Karpas-422 (cell line): ENCODE data around the gene ZSWIM5. TPM values are rescaled to one million over a fixed set of nuclear protein-coding genes. Genes with fewer than 3 reads are reported as not detected.
"Not testable (repeated sequence)": the region's sequence is repeated elsewhere in the genome, so short reads cannot be mapped to it uniquely, and the experiment has no call there.

Source experiments
- DNase-seq: peaks from one replicate; pipeline ENCODE4 v3.0.0-alpha.2; 2015
- H2AFZ ChIP-seq: fragments of 200-600 bp; sonication (generic); 2 replicates; pipeline ENCODE4 v1.6.1; 2014; ENCODE audit warnings: antibody characterized with exemption, low read length, mixed read lengths
- H3K27ac ChIP-seq: fragments of 200-600 bp; sonication (generic); 2 replicates; pipeline ENCODE4 v1.5.1; 2014; ENCODE audit warnings: mild to moderate bottlenecking, low read length, moderate library complexity
- H3K27me3 ChIP-seq: fragments of 200-600 bp; sonication (generic); 2 replicates; pipeline ENCODE4 v1.6.1; 2014; ENCODE audit warnings: low read length, mixed read lengths
- H3K36me3 ChIP-seq: fragments of 200-600 bp; sonication (generic); 2 replicates; pipeline ENCODE4 v1.6.1; 2014; ENCODE audit warnings: low read length, mixed read lengths; ENCODE audit not compliant: insufficient read depth
- H3K4me1 ChIP-seq: fragments of 200-600 bp; sonication (generic); 2 replicates; pipeline ENCODE4 v1.6.1; 2014; ENCODE audit warnings: mild to moderate bottlenecking, low read length, mixed read lengths
- H3K4me2 ChIP-seq: fragments of 200-600 bp; sonication (generic); 2 replicates; pipeline ENCODE4 v1.6.1; 2014; ENCODE audit warnings: low read length, low read depth, mild to moderate bottlenecking; ENCODE audit not compliant: poor library complexity, severe bottlenecking
- H3K4me3 ChIP-seq: fragments of 200-600 bp; sonication (generic); 2 replicates; pipeline ENCODE4 v1.5.1; 2014; ENCODE audit warnings: mild to moderate bottlenecking, antibody characterized with exemption, low read length, mixed read lengths
- H3K79me2 ChIP-seq: fragments of 200-600 bp; sonication (generic); 2 replicates; pipeline ENCODE4 v1.6.1; 2014; ENCODE audit warnings: mild to moderate bottlenecking, low read length, mixed read lengths
- H3K9ac ChIP-seq: fragments of 200-600 bp; sonication (generic); 2 replicates; pipeline ENCODE4 v1.6.0; 2014; ENCODE audit warnings: low read length
- H3K9me2 ChIP-seq: fragments of 200-600 bp; sonication (generic), shearing (Covaris generic); replicated peaks from 2 replicates; pipeline ENCODE4 v1.6.0; 2014; ENCODE audit warnings: mild to moderate bottlenecking, low read length, moderate library complexity; ENCODE audit not compliant: insufficient read depth
- H3K9me3 ChIP-seq: fragments of 300-700, 200-600 bp; sonication (generic); 2 replicates; pipeline ENCODE4 v1.6.1; 2014; ENCODE audit warnings: low read length, mixed read lengths
- H4K20me1 ChIP-seq: fragments of 200-600 bp; sonication (generic); 2 replicates; pipeline ENCODE4 v1.6.1; 2014; ENCODE audit warnings: mild to moderate bottlenecking, antibody characterized with exemption, low read length, low read depth; ENCODE audit not compliant: insufficient read depth
- total RNA-seq: library from RNA; depleted of rRNA; stranded (reverse); fragments of >200 nt; shearing (Covaris generic); gene quantifications from 2 replicates; pipeline ENCODE4 v1.2.3, GENCODE V29; 2014; ENCODE audit warnings: low replicate concordance; rRNA removed

Gene ZSWIM5
- total RNA-seq: 0.04 TPM in 2 replicates

- H3K79me2 ChIP-seq: no peaks in the 10 kb centered on the region
- H3K9me3 ChIP-seq: no peaks in the 10 kb centered on the region
- no peak within 1 kb of the TSS for H3K27ac ChIP-seq
- no peak for DNase-seq
- H3K27me3 ChIP-seq: no peaks in the 10 kb centered on the region
- no peaks in the 10 kb centered on the region for H4K20me1 ChIP-seq
- no peaks in the 10 kb centered on the region for H3K9me2 ChIP-seq
- H3K4me1 ChIP-seq: peaks cover 2% of the 10 kb centered on the region; the same call in 1 of the 2 replicates
- H3K4me3 ChIP-seq: peak within 1 kb of the TSS; percentile 64; the same call in 1 of the 2 replicates
- H3K4me2 ChIP-seq: peak within 1 kb of the TSS; percentile 67
- no peaks in the 10 kb centered on the region for H3K36me3 ChIP-seq
- H2AFZ ChIP-seq: no peak within 1 kb of the TSS
- peak within 1 kb of the TSS; percentile 43 for H3K9ac ChIP-seq
Measured at GRCh38 chr1:45205910-45206721, at the start of gene ZSWIM5. TSS of gene ZSWIM5 (minus strand) at chr1:45206605. CDS start at chr1:45206350, 255 bp downstream.

GRCh38 chr1:45254490-45254889, 48.1 kb upstream of the ZSWIM5 start:
- no peaks in the 10 kb centered on the region for H3K79me2 ChIP-seq
- H3K4me2 ChIP-seq: no peak overlapping the region
- H2AFZ ChIP-seq: no peak overlapping the region
- no peak overlapping the region for H3K4me3 ChIP-seq
- DNase-seq: no peak
- H3K36me3 ChIP-seq: no peaks in the 10 kb centered on the region; the same call in 1 of the 2 replicates
- H3K27me3 ChIP-seq: no peaks in the 10 kb centered on the region
- no peaks in the 10 kb centered on the region for H3K9me2 ChIP-seq
- no peaks in the 10 kb centered on the region for H4K20me1 ChIP-seq
- H3K4me1 ChIP-seq: no peaks in the 10 kb centered on the region
- peaks cover 9% of the 10 kb centered on the region; the same call in 1 of the 2 replicates for H3K9me3 ChIP-seq
- H3K9ac ChIP-seq: no peak overlapping the region
- H3K27ac ChIP-seq: no peak overlapping the region

GRCh38 chr1:45250544-45250943, 44.1 kb upstream of the ZSWIM5 start:
- no peak overlapping the region for H3K4me3 ChIP-seq
- H3K27ac ChIP-seq: no peak overlapping the region
- no peaks in the 10 kb centered on the region for H3K27me3 ChIP-seq
- no peak overlapping the region for H3K4me2 ChIP-seq
- H4K20me1 ChIP-seq: no peaks in the 10 kb centered on the region
- H3K79me2 ChIP-seq: no peaks in the 10 kb centered on the region
- no peaks in the 10 kb centered on the region for H3K9me3 ChIP-seq
- no peaks in the 10 kb centered on the region for H3K36me3 ChIP-seq
- no peak overlapping the region for H3K9ac ChIP-seq
- no peaks in the 10 kb centered on the region for H3K4me1 ChIP-seq
- no peaks in the 10 kb centered on the region for H3K9me2 ChIP-seq
- no peak overlapping the region for H2AFZ ChIP-seq
- DNase-seq: no peak

GRCh38 chr1:45248004-45248403, 41.6 kb upstream of the ZSWIM5 start:
- not testable (repeated sequence) for H3K79me2 ChIP-seq

GRCh38 chr1:45246760-45247159, 40.4 kb upstream of the ZSWIM5 start:
- DNase-seq: peak; percentile 14
- Histone ChIP-seq H3K36me3 (no peaks in the 10 kb centered on the region), H3K4me1 (peaks cover 8% of the 10 kb centered on the region), H3K4me3 (no peak overlapping the region), H3K27me3 (no peaks in the 10 kb centered on the region), H3K9me3 (no peaks in the 10 kb centered on the region), H3K9me2 (no peaks in the 10 kb centered on the region), H3K27ac (no peak overlapping the region), H3K4me2 (no peak overlapping the region), H2AFZ (no peak overlapping the region), H3K9ac (no peak overlapping the region), H3K79me2 (no peaks in the 10 kb centered on the region), H4K20me1 (no peaks in the 10 kb centered on the region)

More at GRCh38 chr1:45248004-45248403, 41.6 kb upstream of the ZSWIM5 start:
- H2AFZ ChIP-seq, H3K9me2 ChIP-seq, H3K9ac ChIP-seq, H3K4me1 ChIP-seq, H3K4me3 ChIP-seq, H3K27me3 ChIP-seq, H3K27ac ChIP-seq, H4K20me1 ChIP-seq, H3K9me3 ChIP-seq, H3K36me3 ChIP-seq, H3K4me2 ChIP-seq, DNase-seq: not testable (repeated sequence)

DNA sequence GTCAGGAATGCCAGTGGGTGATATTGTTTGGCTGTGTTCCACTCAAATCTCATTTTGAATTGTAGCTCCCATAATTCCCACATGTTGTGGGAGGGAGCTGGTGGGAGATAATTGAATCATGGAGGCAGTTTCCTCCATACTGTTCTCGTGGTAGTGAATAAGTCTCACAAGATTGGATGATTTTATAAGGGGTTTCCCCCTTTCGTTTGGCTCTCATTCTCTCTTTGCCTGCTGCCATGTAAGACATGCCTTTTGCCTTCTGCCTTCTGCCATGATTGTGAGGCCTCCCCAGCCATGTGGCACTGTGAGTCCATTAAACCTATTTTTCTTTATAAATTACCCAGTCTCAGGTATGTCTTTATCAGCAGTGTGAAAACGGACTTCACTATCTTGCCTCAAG, 40.0 kb upstream of the ZSWIM5 start:
- H3K9me2 ChIP-seq, H3K9ac ChIP-seq, H3K27me3 ChIP-seq, H3K4me3 ChIP-seq, H3K79me2 ChIP-seq, H3K36me3 ChIP-seq, H3K27ac ChIP-seq, H3K9me3 ChIP-seq, H4K20me1 ChIP-seq, H3K4me1 ChIP-seq, H2AFZ ChIP-seq, DNase-seq, H3K4me2 ChIP-seq: not testable (repeated sequence)

DNA sequence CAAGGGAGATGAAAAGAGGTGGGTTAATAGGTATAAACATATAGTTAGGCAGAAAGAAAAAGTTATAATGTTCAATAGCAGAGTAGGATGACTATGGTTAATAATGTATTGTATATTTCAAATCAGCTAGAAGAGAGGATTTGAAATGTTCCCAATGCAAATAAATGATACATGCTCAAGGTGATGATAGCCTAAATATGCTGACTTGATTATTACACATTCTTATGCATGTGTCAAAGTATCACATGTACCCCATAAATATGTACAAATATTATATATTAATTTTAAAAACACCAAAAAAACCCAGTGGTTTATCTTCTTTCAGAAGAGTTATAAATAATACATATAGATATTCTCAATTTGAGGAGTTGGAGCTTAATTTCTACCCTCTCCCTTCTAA, 38.3 kb upstream of the ZSWIM5 start:
- H3K4me3 ChIP-seq: no peak overlapping the region
- no peak for DNase-seq
- H3K36me3 ChIP-seq: no peaks in the 10 kb centered on the region
- no peak overlapping the region for H3K4me2 ChIP-seq
- H3K79me2 ChIP-seq: no peaks in the 10 kb centered on the region
- no peak overlapping the region for H3K9ac ChIP-seq
- no peak overlapping the region for H3K27ac ChIP-seq
- no peaks in the 10 kb centered on the region for H4K20me1 ChIP-seq
- peaks cover 8% of the 10 kb centered on the region for H3K4me1 ChIP-seq
- H2AFZ ChIP-seq: no peak overlapping the region
- H3K9me3 ChIP-seq: no peaks in the 10 kb centered on the region
- H3K9me2 ChIP-seq: no peaks in the 10 kb centered on the region
- no peaks in the 10 kb centered on the region for H3K27me3 ChIP-seq

DNA sequence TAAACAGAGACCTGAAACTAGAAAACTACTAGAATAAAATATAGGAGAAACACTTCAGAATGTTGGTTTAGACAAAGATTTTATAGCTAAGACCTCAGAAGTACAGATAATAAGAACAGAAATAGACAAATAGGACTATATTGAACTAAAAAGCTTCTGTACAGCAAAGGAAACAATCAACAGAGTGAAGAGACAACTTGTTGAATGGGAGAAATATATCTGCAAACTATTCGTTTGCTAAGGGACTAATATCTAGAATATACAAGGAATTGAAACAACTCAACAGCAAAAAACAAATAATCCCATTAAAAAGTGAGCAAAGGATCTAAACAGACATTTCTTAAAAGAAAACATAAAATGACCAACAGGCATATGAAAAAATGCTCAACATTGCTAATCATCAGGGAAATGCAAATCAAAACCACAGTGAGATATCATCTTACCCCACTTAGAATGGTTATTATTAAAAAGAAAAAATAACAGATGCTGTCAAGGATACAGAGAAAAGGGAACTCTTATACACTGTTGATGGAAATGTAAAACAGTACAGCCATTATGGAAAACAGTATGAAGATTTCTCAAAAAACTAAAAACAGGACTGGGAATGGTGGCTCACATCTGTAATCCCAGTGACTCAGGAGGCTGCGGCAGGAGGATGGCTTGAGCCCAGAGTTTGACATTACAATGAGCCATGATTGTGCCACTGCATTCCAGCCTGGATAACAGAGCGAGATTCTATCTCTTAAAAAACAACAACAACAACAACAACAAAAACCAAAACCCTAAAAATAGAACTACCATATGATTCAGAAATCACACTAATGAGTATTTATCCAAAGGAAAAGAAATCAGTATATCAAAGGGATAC, 37.3 kb upstream of the ZSWIM5 start:
- Histone ChIP-seq H3K9ac (no peak overlapping the region), H4K20me1 (no peaks in the 10 kb centered on the region), H3K4me2 (no peak overlapping the region), H3K9me2 (no peaks in the 10 kb centered on the region), H3K27me3 (no peaks in the 10 kb centered on the region), H3K4me3 (no peak overlapping the region), H3K9me3 (no peaks in the 10 kb centered on the region), H3K36me3 (no peaks in the 10 kb centered on the region), H3K79me2 (no peaks in the 10 kb centered on the region), H3K4me1 (peaks cover 8% of the 10 kb centered on the region), H3K27ac (no peak overlapping the region), H2AFZ (no peak overlapping the region)
- DNase-seq: no peak
